HG03025 (cell line): ENCODE measurements around the gene MIS18A.
A peak's percentile ranks its signal among the peaks of the same experiment; 100 is the strongest.
"Not testable (repeated sequence)": the region's sequence is repeated elsewhere in the genome, so short reads cannot be mapped to it uniquely, and the experiment has no call there.

ENCODE experiments used
- ATAC-seq: cut with Tn5 transposase; IDR thresholded peaks from one replicate; pipeline ENCODE4 v1.9.1; 2021; ENCODE audit warnings: mild to moderate bottlenecking, moderate library complexity; ENCODE audit not compliant: unreplicated experiment, low FRiP score

MIS18A gene

GRCh38 chr21:32306021-32306780 lies 27.4 kb upstream of the MIS18A start:
- no peak for ATAC-seq

GRCh38 chr21:32304998-32305397 lies 26.1 kb upstream of the MIS18A start:
- ATAC-seq = no peak

GRCh38 chr21:32303385-32303784 lies 24.5 kb upstream of the MIS18A start:
- no peak for ATAC-seq

GRCh38 chr21:32302560-32302959 lies 23.7 kb upstream of the MIS18A start:
- no peak for ATAC-seq

GRCh38 chr21:32301596-32301995 lies 22.7 kb upstream of the MIS18A start:
- ATAC-seq = no peak

GRCh38 chr21:32300117-32300681 lies 21.4 kb upstream of the MIS18A start:
- no peak for ATAC-seq

GRCh38 chr21:32299695-32300094 lies 20.8 kb upstream of the MIS18A start:
- no peak for ATAC-seq

GRCh38 chr21:32298658-32299081 lies 19.8 kb upstream of the MIS18A start, which contains the start of gene MRAP:
Gene MRAP, plus strand, starts transcription at chr21:32298855. Its CDS starts 117 bp downstream, at chr21:32298972.
- ATAC-seq = no peak

- no peak for ATAC-seq
These were observed 19.3 kb upstream of the MIS18A start for GRCh38 chr21:32298148-32298559.

- ATAC-seq = no peak
These were observed 18.6 kb upstream of the MIS18A start for GRCh38 chr21:32297449-32297848.

- ATAC-seq = no peak
These were observed 6.6 kb upstream of the MIS18A start for GRCh38 chr21:32285476-32285875.

GRCh38 chr21:32282992-32283391 lies 4.1 kb upstream of the MIS18A start:
- ATAC-seq = no peak

- ATAC-seq = no peak
These were observed 2.7 kb upstream of the MIS18A start for GRCh38 chr21:32281531-32281930.

GRCh38 chr21:32279377-32279680 lies 480 bp upstream of the MIS18A start:
- ATAC-seq = no peak

GRCh38 chr21:32278103-32278502 lies 746 bp downstream of the MIS18A start:
- no peak for ATAC-seq

GRCh38 chr21:32276671-32277070 lies 2.2 kb downstream of the MIS18A start:
- ATAC-seq = no peak

- no peak for ATAC-seq
These were observed 8.1 kb downstream of the MIS18A start for GRCh38 chr21:32270748-32271147.

- ATAC-seq = not testable (repeated sequence)
These were observed 13.5 kb downstream of the MIS18A start for GRCh38 chr21:32265321-32265720.

GRCh38 chr21:32261929-32262328 lies 16.9 kb downstream of the MIS18A start:
- ATAC-seq = no peak

GRCh38 chr21:32260130-32260529 lies 18.7 kb downstream of the MIS18A start:
- no peak for ATAC-seq

GRCh38 chr21:32258786-32259048 lies 20.1 kb downstream of the MIS18A start:
- not testable (repeated sequence) for ATAC-seq

- ATAC-seq = peak; percentile 83
These were observed 20.7 kb downstream of the MIS18A start for GRCh38 chr21:32257962-32258785.
